HCT116 (cell line): Measurements from ENCODE around the gene KLHL17. TPM values are rescaled to one million over a fixed set of nuclear protein-coding genes. Genes with fewer than 3 reads are reported as not detected.

Experiments
- ATAC-seq: fragments of 200-7000 bp; cut with Tn5 transposase; 2 replicates; pipeline ENCODE4 v1.9.1; 2020; ENCODE audit warnings: mild to moderate bottlenecking, moderate library complexity
- BruUV-seq: library from RNA; stranded (reverse); fragments of 400-500 nt; replicated peaks from 2 replicates; lab custom pipeline; 2021; lab: Mats Ljungman, UMichigan
- CTCF ChIA-PET: fragments of 300-600 bp; sonication (Branson Sonifier 250); formaldehyde crosslinking; loops from one replicate; lab custom pipeline; 2021; ENCODE audit warnings: antibody characterized with exemption; lab: Charles Lee
- POLR2A ChIA-PET: fragments of 300-600, 350-600 bp; sonication (Branson Sonifier 250); formaldehyde crosslinking; loops from one replicate; lab custom pipeline; 2021; ENCODE audit warnings: antibody characterized with exemption; lab: Charles Lee
- RAD21 ChIA-PET, 2 experiments: fragments of 300-600 bp; sonication (Branson Sonifier 250); formaldehyde crosslinking; loops; one replicate each; lab custom pipeline; 2023; ENCODE audit warnings: low total read pairs in 2 of 2; ENCODE audit not compliant: uncharacterized antibody in 2 of 2, unreplicated experiment in 2 of 2, low non-redundant PET in 1 of 2; lab: Charles Lee
- DNase-seq: peaks from one replicate; pipeline ENCODE4 v3.0.0-alpha.2; 2010; ENCODE audit warnings: low read depth, low spot score
- H2AFZ ChIP-seq: fragments of 200-600 bp; shearing (Covaris generic), sonication (generic); 2 replicates; pipeline ENCODE4 v1.6.1; 2017; ENCODE audit warnings: low read depth, mixed run types, mixed read lengths, antibody characterized with exemption, low read length; ENCODE audit not compliant: poor library complexity, severe bottlenecking
- H3K27ac ChIP-seq: 2 replicates; pipeline ENCODE4 v1.5.1; 2012; ENCODE audit warnings: low read depth, low read length
- H3K27me3 ChIP-seq: fragments of 200-600 bp; sonication (generic); 2 replicates; pipeline ENCODE4 v1.6.1; 2016; ENCODE audit warnings: mixed run types, low read length, mixed read lengths; ENCODE audit not compliant: insufficient read depth
- H3K36me3 ChIP-seq, 2 experiments: fragments of 200-500 bp in 1 of 2; fragments of 200-600 bp in 1 of 2; sonication (Bioruptor generic) in 1 of 2; sonication (generic) in 1 of 2; 2 replicates each; pipeline versions ENCODE4 v1.5.1 to v1.6.1; 2014 to 2016; ENCODE audit warnings: low read length in 2 of 2, inconsistent platforms in 1 of 2, mixed read lengths in 1 of 2, mixed run types in 1 of 2; ENCODE audit not compliant: insufficient read depth in 2 of 2, control insufficient read depth in 1 of 2
- H3K4me1 ChIP-seq, 2 experiments: fragments of 200-600 bp in 1 of 2; sonication (generic) in 1 of 2; 2 replicates each; pipeline versions ENCODE4 v1.5.1 to v1.6.1; 2012 to 2017; ENCODE audit warnings: low read length in 2 of 2, inconsistent platforms in 1 of 2, mild to moderate bottlenecking in 1 of 2, mixed read lengths in 1 of 2, mixed run types in 1 of 2, moderate library complexity in 1 of 2; ENCODE audit not compliant: insufficient read depth in 2 of 2, control insufficient read depth in 1 of 2
- H3K4me2 ChIP-seq: fragments of 200-600 bp; sonication (generic); 2 replicates; pipeline ENCODE4 v1.6.1; 2017; ENCODE audit warnings: mixed run types, low read length, mixed read lengths
- H3K4me3 ChIP-seq, 2 experiments: fragments of 200-600 bp in 1 of 2; sonication (generic) in 1 of 2; replicated peaks in 1 of 2; 2 replicates each; pipeline ENCODE4 v1.5.1; 2011 to 2016; ENCODE audit warnings: low read length in 2 of 2, control low read depth in 1 of 2, low read depth in 1 of 2, mild to moderate bottlenecking in 1 of 2, mixed read lengths in 1 of 2, mixed run types in 1 of 2
- H3K79me2 ChIP-seq: fragments of 200-600 bp; sonication (generic); 2 replicates; pipeline ENCODE4 v1.6.1; 2017; ENCODE audit warnings: mild to moderate bottlenecking, mixed run types, low read length, moderate library complexity, mixed read lengths; ENCODE audit not compliant: insufficient read depth
- H3K9ac ChIP-seq: fragments of 200-600 bp; sonication (generic); 2 replicates; pipeline ENCODE4 v1.6.1; 2016; ENCODE audit warnings: low read length, mixed read lengths
- H3K9me2 ChIP-seq: fragments of 200-600 bp; sonication (generic), shearing (Covaris generic); 2 replicates; pipeline ENCODE4 v1.6.1; 2017; ENCODE audit warnings: mixed run types, mild to moderate bottlenecking, moderate library complexity; ENCODE audit not compliant: insufficient read depth
- H3K9me3 ChIP-seq, 2 experiments: fragments of 200-500 bp in 1 of 2; fragments of 200-600 bp in 1 of 2; sonication (Bioruptor generic) in 1 of 2; sonication (generic) in 1 of 2; 2 replicates each; pipeline ENCODE4 v1.6.1; 2014 to 2017; ENCODE audit warnings: low read length in 2 of 2, mixed read lengths in 2 of 2, inconsistent platforms in 1 of 2, low read depth in 1 of 2, mild to moderate bottlenecking in 1 of 2, mixed run types in 1 of 2, moderate library complexity in 1 of 2; ENCODE audit not compliant: control insufficient read depth in 1 of 2, insufficient read depth in 1 of 2
- H4K20me1 ChIP-seq: fragments of 200-600 bp; sonication (generic), shearing (Covaris generic); 2 replicates; pipeline ENCODE4 v1.6.1; 2017; ENCODE audit warnings: mixed run types, mild to moderate bottlenecking, moderate library complexity; ENCODE audit not compliant: insufficient read depth
- ATF3 ChIP-seq: IDR thresholded peaks from 2 replicates; pipeline ENCODE4 v1.6.1; 2012
- CBX3 ChIP-seq: IDR thresholded peaks from 2 replicates; pipeline ENCODE4 v1.6.1; 2012; ENCODE audit warnings: low read depth
- CEBPB ChIP-seq: IDR thresholded peaks from 2 replicates; pipeline ENCODE4 v1.6.1; 2012; ENCODE audit warnings: low read depth
- EGR1 ChIP-seq: IDR thresholded peaks from 2 replicates; pipeline ENCODE4 v1.6.1; 2012; ENCODE audit warnings: low read depth
- EZH2phosphoT487 ChIP-seq: fragments of 200-600 bp; IDR thresholded peaks from 2 replicates; pipeline ENCODE4 v1.6.1; 2018; ENCODE audit warnings: antibody characterized with exemption, borderline replicate concordance
- POLR2A ChIP-seq: IDR thresholded peaks from 2 replicates; pipeline ENCODE4 v1.7.0; 2011; ENCODE audit warnings: borderline replicate concordance; ENCODE audit not compliant: insufficient read depth, insufficient read length; ENCODE audit errors: extremely low read depth
- YY1 ChIP-seq: IDR thresholded peaks from 2 replicates; pipeline ENCODE4 v1.6.1; 2011; ENCODE audit warnings: low read length, low read depth, moderate library complexity, mild to moderate bottlenecking; ENCODE audit not compliant: insufficient replicate concordance; ENCODE audit errors: extremely low read depth
- ZBTB33 ChIP-seq: IDR thresholded peaks from 2 replicates; pipeline ENCODE4 v1.6.1; 2011; ENCODE audit warnings: mild to moderate bottlenecking, low read length, moderate library complexity; ENCODE audit not compliant: insufficient replicate concordance; ENCODE audit errors: extremely low read depth
- intact Hi-C: fragments of 100-400 bp; cut with micrococcal nuclease; formaldehyde crosslinking; loops from 2 replicates; pipeline ENCODE4 v1.10.0; 2022
- total RNA-seq: library from RNA; stranded (reverse); gene quantifications from one replicate; pipeline ENCODE4 v1.2.1, GENCODE V29; 2021; ENCODE audit not compliant: unreplicated experiment
- TF ChIP-seq, protein P1 (sequence below): IDR thresholded peaks from 2 replicates; pipeline ENCODE4 v1.6.1; 2012; ENCODE audit warnings: low read depth

KLHL17 gene
- total RNA-seq, 1 experiment from 2014 or later, result 100.0 TPM

DNA sequence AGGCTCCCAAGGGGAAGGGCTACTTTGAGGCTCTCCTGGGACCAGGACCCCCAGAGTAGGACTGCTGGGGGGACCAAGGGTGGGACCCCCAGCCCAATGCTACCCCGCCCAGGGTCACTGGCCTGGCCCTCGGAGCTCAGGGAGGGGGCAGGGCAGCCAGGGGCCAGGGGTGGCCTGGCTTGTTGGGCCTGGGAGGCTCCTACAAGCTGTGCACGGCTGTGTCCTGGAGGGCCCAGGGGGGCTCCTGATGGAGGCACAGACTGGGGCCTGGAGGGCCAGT lies 37.3 kb downstream of the KLHL17 start:
- ATAC-seq, result no peak
- Histone ChIP-seq H3K4me3 (peak overlapping the region in 1 of 2 experiments; percentile 83; a peak in 1 of 4 replicates), H3K9ac (peak overlapping the region; percentile 100), H3K36me3 (no peaks in the 10 kb centered on the region)
- intact Hi-C loops, result no loop called here
- POLR2A ChIA-PET, result interaction anchor here (1.8 kb wide), 1 partner anchor 16 kb away, joined by 5 read pairs; the partner anchor contains the start of gene ISG15
- no peak for TF ChIP-seq CBX3
- TF ChIP-seq ATF3, result no peak
- no peak for TF ChIP-seq EGR1
- no peak for TF ChIP-seq EZH2phosphoT487
- TF ChIP-seq ZBTB33, result no peak
- TF ChIP-seq, all 23 proteins: peak for 0
- no TSS peak for BruUV-seq
- H2AFZ ChIP-seq, result no peak overlapping the region
- H3K27me3 ChIP-seq, result no peaks in the 10 kb centered on the region
- peak overlapping the region; percentile 98 for H3K4me2 ChIP-seq
- H3K9me3 ChIP-seq, result no peaks in the 10 kb centered on the region
- DNase-seq, result no peak
- H3K79me2 ChIP-seq, result peaks cover 29% of the 10 kb centered on the region
- no peaks in the 10 kb centered on the region for H3K9me2 ChIP-seq
- RAD21 ChIA-PET, result no interaction called here
- peaks cover 9 to 45% of the 10 kb centered on the region in 2 experiments; a peak in 3 of 4 replicates for H3K4me1 ChIP-seq
- peak overlapping the region; percentile 99 for H3K27ac ChIP-seq
- H4K20me1 ChIP-seq, result peaks cover 8% of the 10 kb centered on the region; the same call in 1 of the 2 replicates
- CTCF ChIA-PET, result no interaction called here

DNA sequence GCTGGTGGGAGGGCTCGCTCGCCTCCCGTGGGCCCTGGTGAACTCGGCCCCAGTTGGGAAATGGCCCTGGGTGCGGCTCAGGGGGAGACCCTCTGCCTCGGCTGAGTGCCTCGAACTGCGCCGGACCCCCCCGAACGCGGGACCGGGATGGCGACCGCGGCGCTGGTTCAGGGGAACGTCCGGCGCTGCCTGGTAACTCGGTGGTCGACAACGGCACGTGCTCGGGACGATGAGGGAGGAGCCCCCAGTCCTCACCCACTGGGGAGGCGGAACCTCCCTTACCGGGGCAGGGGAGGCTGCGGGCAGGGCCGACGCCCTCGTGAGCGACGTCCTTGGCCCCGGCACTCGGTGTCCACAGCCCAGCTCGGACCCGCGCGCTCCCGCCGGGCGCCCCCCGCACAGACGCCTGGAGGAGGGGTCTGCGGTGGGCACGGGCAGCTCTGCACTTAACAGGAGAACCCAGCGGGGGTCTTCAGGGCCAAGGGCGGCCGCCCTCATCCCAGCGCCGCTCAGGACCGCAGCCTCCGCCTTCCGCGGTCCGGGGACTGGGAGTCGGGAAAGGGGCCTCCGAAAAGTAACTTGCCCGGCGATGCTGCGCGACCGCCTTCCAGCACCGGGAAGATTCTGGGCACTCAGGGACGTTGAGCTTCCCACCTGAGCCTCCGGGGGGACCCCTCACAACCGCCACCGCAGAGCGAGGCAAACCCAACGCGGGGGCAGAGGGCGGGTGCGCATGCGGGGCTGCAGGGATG lies 37.8 kb downstream of the KLHL17 start:
- DNase-seq, result no peak
- H3K4me3 ChIP-seq, result peak overlapping the region; percentile 75 to 83
- no TSS peak for BruUV-seq
- RAD21 ChIA-PET, result no interaction called here
- peaks cover 8% of the 10 kb centered on the region; the same call in 1 of the 2 replicates for H4K20me1 ChIP-seq
- POLR2A ChIA-PET, result interaction anchor here (0.6 to 1.0 kb wide), 2 partner anchors 14 to 41 kb away, joined by 3 read pairs; no protein-coding TSS in a partner anchor
- H3K9me2 ChIP-seq, result no peaks in the 10 kb centered on the region
- H3K36me3 ChIP-seq, result no peaks in the 10 kb centered on the region
- no peaks in the 10 kb centered on the region for H3K9me3 ChIP-seq
- peak overlapping the region; percentile 99 for H3K27ac ChIP-seq
- peak overlapping the region; percentile 98 for H3K4me2 ChIP-seq
- H3K79me2 ChIP-seq, result peaks cover 29% of the 10 kb centered on the region
- no peaks in the 10 kb centered on the region for H3K27me3 ChIP-seq
- H3K4me1 ChIP-seq, result peaks cover 9 to 49% of the 10 kb centered on the region in 2 experiments; a peak in 3 of 4 replicates
- no peak for ATAC-seq
- CTCF ChIA-PET, result interaction anchor here (1.0 kb wide), 1 partner anchor 14 kb away, joined by 4 read pairs; no protein-coding TSS in a partner anchor
- H2AFZ ChIP-seq, result no peak overlapping the region
- intact Hi-C loops, result no loop called here
- H3K9ac ChIP-seq, result peak overlapping the region; percentile 100
- TF ChIP-seq YY1 (no peak), CEBPB (no peak), ATF3 (no peak), POLR2A (no peak)
- TF ChIP-seq, protein P1, sequence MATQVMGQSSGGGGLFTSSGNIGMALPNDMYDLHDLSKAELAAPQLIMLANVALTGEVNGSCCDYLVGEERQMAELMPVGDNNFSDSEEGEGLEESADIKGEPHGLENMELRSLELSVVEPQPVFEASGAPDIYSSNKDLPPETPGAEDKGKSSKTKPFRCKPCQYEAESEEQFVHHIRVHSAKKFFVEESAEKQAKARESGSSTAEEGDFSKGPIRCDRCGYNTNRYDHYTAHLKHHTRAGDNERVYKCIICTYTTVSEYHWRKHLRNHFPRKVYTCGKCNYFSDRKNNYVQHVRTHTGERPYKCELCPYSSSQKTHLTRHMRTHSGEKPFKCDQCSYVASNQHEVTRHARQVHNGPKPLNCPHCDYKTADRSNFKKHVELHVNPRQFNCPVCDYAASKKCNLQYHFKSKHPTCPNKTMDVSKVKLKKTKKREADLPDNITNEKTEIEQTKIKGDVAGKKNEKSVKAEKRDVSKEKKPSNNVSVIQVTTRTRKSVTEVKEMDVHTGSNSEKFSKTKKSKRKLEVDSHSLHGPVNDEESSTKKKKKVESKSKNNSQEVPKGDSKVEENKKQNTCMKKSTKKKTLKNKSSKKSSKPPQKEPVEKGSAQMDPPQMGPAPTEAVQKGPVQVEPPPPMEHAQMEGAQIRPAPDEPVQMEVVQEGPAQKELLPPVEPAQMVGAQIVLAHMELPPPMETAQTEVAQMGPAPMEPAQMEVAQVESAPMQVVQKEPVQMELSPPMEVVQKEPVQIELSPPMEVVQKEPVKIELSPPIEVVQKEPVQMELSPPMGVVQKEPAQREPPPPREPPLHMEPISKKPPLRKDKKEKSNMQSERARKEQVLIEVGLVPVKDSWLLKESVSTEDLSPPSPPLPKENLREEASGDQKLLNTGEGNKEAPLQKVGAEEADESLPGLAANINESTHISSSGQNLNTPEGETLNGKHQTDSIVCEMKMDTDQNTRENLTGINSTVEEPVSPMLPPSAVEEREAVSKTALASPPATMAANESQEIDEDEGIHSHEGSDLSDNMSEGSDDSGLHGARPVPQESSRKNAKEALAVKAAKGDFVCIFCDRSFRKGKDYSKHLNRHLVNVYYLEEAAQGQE, result no peak
